Measurements from ENCODE around the gene NUDCD3.

NUDCD3 gene

DNA sequence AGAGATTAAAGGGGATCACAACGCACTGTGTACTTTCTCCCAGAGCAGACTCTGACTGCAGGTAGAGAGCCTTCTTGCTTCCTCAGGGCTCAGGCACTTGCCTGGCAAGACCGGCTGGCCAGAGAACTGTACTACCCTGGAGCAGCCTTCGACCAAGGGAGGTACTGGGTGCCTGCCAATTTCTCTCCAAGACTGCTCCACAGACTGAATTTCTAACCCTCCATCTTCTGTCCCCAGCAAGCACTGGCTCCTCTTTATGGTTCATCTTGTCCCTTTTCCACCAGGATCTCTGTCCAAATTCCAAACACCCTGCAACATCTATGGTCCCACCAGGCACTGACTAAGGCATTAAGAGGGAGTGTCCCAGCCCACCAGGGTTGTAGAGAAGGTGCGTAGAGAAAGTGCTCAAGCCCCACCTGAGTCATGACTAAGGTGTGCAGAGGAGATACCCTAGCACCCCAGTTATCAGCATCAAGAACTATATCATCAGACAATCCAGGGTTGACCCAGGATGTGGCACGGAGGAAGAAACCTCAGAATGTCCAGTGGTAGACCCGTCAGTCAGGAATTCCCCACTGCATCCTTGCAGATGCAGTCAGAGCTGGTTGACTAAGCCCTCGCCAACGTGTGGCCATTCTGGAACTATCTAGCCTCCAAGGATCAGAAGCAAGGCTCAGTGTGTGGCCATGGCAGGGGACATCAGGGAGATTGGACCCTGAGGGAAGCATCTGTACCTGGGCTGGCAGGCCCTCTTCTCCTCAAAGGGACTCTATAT is 104.1 kb downstream of the NUDCD3 start:
- DNase-seq (ENCODE audit: low read depth in 1 of 2, low spot score in 1 of 2), result peak in 1 of 2 experiments; percentile 19
- TF ChIP-seq JUND (IDR thresholded peaks at IDR 0.05; ENCODE audit: low read depth), result no peak
- in situ Hi-C loops (cut with HindIII; ENCODE audit: low pct_unique_long_range_greater_than_20kb, low sequenced_read_pairs), result no loop called here

DNA sequence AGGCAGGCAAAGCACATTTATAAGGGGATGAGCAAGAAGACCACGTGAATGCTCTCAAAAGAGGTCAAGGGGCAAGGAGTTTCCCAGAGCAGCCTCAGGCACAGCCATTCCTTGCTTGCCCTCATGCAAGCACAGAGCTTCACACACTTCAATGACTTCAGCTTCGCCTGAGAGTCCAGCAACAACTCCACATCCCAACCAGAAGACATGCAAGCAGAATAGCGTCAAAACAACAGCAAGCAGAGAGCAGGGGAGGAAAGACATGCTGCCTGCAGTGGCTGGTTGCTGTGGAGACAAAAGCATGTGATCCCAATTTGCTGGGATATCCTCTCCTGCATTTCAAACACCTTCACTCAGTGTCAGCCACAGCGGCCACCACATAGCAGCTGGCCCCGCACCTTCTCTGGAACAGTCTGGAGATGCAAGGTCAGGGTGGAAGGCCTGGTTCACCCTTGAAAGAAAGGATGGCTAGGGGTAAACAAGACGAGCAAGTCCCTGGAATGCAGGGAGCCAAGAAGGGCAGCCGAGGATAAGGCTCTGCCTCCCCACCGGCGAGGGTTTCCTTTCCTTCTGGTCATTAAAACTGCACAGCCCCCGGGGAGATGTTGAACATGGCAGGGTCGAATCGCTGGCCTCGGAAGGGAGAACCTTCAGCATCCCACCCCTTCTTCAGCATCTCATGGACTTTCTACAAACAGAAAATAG is 104.9 kb downstream of the NUDCD3 start:
- no peak for DNase-seq (ENCODE audit: low read depth in 1 of 2, low spot score in 1 of 2)
- no peak for TF ChIP-seq JUND (IDR thresholded peaks at IDR 0.05; ENCODE audit: low read depth)
- in situ Hi-C loops (cut with HindIII; ENCODE audit: low pct_unique_long_range_greater_than_20kb, low sequenced_read_pairs), result no loop called here

DNA sequence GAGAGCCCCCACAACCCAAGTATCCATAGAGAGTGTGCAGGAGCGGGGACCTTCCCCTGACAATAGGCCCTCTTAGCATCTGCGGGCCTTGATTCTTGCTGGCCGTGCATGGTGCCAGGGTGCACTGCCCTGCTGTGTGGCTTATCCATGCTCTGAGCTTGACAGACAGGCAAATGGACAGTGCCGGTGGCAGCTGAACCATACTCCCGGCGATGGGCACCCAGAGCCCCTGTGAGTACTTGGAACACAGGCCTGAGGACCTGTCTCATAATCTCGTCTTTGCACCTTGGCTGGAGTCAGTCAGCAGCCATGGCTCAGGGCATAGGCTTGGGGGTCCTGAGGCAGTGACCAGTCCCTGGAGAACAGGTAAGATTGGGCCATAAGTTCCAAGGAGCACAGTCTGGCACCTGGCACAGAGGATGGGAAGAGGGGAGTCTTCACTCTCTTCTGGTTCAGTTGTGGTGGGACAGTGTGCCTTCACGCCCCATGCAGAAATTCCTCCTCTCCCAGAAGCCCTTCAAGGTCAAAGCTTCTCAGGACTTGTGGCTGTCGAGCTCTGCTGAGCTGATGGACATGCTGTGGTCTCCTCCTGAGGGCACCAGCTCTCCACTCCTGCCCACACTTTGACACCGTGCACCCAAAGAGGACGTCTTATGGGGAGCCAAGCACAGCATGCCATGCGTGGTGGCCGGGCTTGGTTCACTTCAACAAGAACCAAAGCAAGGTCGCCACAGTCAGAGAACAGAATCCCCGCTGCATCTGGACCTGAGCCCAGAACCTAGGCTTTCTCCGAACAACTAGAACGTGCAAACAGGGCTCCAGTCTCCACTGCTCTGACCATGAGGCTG is 105.6 kb downstream of the NUDCD3 start:
- in situ Hi-C loops (cut with HindIII; ENCODE audit: low pct_unique_long_range_greater_than_20kb, low sequenced_read_pairs), result no loop called here
- DNase-seq (ENCODE audit: low read depth in 1 of 2, low spot score in 1 of 2), result no peak
- TF ChIP-seq JUND (IDR thresholded peaks at IDR 0.05; ENCODE audit: low read depth), result no peak

DNA sequence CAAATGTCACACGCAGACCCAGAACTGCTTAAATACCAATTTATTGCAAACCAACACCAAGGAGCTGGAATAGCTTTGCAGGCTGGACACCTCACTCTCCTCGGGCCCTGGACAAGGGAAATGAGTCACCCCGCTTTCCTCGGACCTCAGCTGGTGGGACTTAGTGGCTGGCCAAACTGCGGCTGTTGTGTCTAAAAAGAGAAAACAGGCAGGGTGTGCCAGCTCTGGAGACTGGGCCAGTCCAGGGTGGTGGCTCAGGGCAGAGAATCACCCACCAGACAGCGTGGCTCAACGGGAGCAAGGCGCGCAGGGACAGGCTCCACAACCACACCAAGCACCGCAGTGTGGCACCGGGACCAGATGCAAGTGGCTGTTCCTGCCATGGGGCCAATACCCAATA is 106.9 kb downstream of the NUDCD3 start:
- in situ Hi-C loops (cut with HindIII; ENCODE audit: low pct_unique_long_range_greater_than_20kb, low sequenced_read_pairs), result no loop called here
- no peak for DNase-seq (ENCODE audit: low read depth in 1 of 2, low spot score in 1 of 2)
- no peak for TF ChIP-seq JUND (IDR thresholded peaks at IDR 0.05; ENCODE audit: low read depth)

DNA sequence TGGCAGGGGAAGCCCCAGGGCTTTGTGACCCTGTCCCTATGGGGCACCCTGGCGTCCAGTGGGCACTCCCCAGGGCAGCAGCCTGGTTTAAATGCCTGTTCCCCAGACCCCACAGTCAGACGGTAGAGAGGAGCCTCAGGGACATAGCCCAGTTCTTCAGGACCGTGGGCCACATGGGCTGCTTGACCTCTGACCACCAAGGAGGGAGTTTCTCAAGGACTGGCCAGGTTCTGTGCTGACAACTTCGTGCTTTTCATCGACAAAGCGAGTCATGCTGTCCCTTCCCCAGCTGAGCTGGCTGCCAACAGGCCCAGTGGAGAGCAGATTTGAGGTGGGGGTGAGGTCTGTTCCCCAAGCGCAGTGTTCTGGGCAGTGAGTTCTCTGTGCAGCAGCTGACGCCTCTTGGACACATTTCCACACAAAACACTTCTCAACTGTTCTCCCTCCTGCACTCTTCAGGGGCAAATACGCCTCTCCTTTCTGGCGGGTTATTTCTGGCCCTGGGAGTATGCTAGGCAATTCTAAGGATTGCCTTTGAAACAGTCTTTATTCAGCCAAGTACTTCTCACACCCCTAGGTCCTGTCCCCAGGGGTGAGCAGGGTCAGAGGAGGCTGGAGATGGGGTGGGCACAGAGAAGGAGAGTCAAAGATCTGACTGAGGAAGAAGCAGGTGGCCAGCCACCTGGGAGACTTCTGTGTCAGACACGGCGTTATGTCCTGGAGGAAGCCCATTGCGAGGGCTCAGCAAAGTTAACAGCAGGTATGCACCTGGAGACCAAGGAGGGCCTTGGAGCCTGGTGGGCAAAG is 107.8 kb downstream of the NUDCD3 start:
- in situ Hi-C loops (cut with HindIII; ENCODE audit: low pct_unique_long_range_greater_than_20kb, low sequenced_read_pairs), result no loop called here
- TF ChIP-seq JUND (IDR thresholded peaks at IDR 0.05; ENCODE audit: low read depth), result no peak
- DNase-seq (ENCODE audit: low read depth in 1 of 2, low spot score in 1 of 2), result no peak

DNA sequence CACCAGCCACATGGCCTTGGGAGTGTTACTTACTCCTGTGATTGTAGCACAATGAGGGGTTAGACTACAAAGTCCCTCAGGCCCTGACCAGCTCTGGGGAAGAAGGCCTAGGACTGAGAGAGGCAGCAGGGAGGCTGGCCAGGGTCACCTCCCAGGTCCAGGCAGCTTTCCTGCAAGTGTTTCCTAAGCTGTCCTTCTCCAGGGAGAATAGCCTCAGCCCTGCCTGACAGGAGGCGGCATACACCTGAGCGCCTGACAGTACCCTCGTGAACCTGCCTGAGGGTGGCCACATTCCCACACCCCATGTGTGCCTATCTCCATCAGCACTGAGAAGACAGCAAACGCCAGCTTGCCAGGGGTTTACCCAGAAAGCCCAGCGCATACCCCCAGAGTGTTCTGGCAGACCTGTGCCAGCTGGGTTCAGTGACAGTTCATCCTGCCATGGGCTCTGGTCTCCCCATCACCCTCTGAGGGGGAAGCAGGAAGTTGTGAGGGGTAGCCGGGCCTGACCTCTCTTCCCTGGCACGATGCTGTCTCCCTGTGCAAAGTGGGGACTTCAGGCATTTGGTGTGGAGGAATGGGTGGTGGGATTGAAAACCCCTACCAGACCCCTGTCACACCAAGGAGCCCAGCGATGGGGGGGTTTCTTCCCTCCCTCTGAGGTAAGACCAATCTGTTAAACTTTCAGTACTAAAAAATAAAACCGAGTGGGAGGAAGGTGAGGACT is 108.8 kb downstream of the NUDCD3 start:
- no peak for TF ChIP-seq JUND (IDR thresholded peaks at IDR 0.05; ENCODE audit: low read depth)
- no peak for DNase-seq (ENCODE audit: low read depth in 1 of 2, low spot score in 1 of 2)
- in situ Hi-C loops (cut with HindIII; ENCODE audit: low pct_unique_long_range_greater_than_20kb, low sequenced_read_pairs), result no loop called here

DNA sequence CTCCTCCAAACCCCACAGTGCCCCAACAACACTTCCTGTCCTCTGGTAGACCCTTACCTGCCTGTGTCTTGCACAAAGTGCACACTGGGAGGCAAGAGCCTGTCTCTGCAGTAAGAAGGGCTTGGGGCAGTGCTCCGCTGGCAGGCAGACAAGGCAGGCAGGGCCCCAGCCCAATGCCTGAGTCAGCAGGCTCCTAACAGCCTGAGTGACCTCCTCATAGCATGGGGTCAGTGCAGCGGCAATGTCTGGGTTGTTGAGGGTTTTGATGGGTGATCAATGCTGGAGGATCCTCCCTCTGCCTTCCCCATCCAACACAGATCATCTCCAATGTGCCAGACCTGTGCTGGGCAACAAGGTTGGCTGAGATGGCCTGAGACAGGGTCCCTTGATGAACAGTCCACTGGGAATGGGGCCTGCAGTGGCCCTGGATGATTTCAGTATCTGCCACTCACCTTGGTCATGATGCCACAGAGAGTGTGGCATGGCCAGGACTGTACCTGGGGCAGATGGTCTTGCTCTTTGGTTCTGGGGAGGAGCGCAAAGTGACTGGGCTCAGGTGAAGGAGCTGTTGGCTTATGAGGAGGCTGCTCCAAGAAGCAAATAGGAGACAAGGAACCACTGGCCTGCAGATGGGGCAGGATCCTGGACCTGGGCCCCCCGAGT is 109.5 kb downstream of the NUDCD3 start:
- in situ Hi-C loops (cut with HindIII; ENCODE audit: low pct_unique_long_range_greater_than_20kb, low sequenced_read_pairs), result no loop called here
- DNase-seq (ENCODE audit: low read depth in 1 of 2, low spot score in 1 of 2), result no peak
- TF ChIP-seq JUND (IDR thresholded peaks at IDR 0.05; ENCODE audit: low read depth), result no peak

DNA sequence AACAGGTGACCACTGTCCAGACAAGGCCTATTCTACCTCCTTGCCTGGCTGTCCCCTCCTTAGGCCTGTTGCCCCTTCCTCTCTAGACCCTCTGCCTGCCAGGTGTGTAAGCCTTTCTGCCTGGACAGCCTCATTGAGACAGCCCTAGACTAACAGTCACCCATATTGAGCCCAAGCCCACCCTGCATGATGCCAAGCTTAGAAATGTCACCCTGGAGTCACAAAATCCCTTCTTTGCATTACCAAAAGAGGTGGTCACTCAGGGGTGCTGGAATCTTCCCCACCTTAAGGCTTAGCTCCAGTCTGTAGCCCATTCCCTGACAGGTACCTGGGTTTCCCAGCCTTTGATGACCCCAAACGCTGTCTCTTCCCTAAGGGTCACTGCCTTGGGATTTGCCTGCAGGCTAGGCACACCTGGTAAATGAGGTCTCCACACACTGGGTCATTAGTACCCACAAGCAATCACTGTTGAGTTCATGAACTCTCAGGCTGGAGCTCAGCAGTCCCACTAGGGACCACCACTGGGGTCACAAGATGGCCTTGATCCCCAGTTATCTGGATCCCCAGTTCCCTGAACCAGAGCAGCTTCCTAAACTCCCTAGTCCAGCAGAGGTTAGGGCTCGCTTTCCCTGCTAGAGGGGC is 110.1 kb downstream of the NUDCD3 start:
- DNase-seq (ENCODE audit: low read depth in 1 of 2, low spot score in 1 of 2), result no peak
- in situ Hi-C loops (cut with HindIII; ENCODE audit: low pct_unique_long_range_greater_than_20kb, low sequenced_read_pairs), result no loop called here
- no peak for TF ChIP-seq JUND (IDR thresholded peaks at IDR 0.05; ENCODE audit: low read depth)

DNA sequence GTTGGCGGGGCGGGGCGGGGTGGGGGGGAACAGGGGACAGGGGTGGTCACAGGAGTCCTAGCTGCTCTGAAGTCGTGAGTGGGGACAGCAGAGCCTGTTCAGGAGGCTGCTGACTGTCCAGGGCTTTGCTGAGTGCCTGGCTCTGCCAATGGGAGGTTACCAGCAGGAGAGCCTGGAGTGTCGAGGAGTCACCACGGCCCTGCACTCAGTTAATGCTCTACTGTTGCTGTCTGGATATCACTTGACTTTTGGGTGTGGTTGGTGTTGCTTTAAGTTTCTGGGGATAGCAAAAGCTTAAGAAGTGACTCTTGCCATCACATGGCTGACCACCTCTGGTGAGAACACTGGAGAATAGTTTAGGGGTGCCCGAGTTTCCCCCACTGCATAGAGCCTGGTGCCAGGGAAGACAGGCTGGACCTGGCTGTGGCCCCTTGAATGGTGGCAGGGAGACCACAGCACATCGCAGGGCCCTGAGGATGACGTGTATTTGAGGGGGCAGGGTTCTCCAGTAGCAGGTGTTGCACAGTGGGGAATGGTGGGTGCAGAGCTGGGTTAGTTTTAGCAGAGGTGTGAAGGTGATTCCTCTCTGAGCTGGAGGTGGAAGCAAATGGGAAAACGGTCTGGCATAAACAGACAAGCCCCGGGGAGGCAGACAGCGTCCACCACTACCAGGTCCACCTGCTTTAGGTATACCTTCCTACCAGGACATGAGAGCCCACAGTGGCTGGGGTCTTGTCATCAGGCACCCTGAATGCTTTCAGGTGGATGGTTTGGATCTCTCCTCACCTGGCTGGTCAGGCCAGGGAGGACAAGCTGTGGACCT is 110.9 kb downstream of the NUDCD3 start:
- no peak for TF ChIP-seq JUND (IDR thresholded peaks at IDR 0.05; ENCODE audit: low read depth)
- in situ Hi-C loops (cut with HindIII; ENCODE audit: low pct_unique_long_range_greater_than_20kb, low sequenced_read_pairs), result no loop called here
- DNase-seq (ENCODE audit: low read depth in 1 of 2, low spot score in 1 of 2), result no peak

DNA sequence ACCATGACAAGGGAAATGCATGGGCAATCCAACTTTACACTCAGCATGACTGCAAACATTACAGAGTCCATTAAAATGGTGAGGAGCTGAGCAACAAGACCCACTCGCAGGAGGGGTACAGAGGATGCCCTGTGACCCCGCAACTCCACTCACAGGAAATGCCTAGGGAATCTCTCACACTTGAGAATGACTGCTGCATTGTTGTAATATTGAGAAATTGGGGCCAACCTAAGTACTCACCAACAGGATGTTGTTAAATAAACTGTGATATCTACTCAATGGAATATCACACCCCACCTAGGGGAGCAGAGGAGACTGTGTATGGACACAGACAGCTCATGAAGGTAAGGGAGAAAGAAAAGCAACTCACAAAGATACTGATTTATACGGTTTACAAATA is 111.7 kb downstream of the NUDCD3 start:
- in situ Hi-C loops (cut with HindIII; ENCODE audit: low pct_unique_long_range_greater_than_20kb, low sequenced_read_pairs), result no loop called here
- no peak for TF ChIP-seq JUND (IDR thresholded peaks at IDR 0.05; ENCODE audit: low read depth)
- DNase-seq (ENCODE audit: low read depth in 1 of 2, low spot score in 1 of 2), result no peak
